ENCODE results near the gene CC2D2A. TPM values are rescaled to one million over a fixed set of nuclear protein-coding genes. Genes with fewer than 3 reads are reported as not detected.

The CC2D2A gene
- total and polyA plus RNA-seq, 10 of the 15 experiments (the other 5 are each of a cell fraction or from before 2014, with no cell fraction given): 0.04 to 1.1 (median 0.26) TPM

GRCh38 chr4:15585331-15585730, 115.6 kb downstream of the CC2D2A start (continued):
- no peak for TF ChIP-seq ZNF687 (IDR thresholded peaks at IDR 0.05)
- TF ChIP-seq RBBP5 (conservative IDR thresholded peaks at IDR 0.05): no peak
- no peak for TF ChIP-seq HDGF (IDR thresholded peaks at IDR 0.05)
- TF ChIP-seq, protein P1, sequence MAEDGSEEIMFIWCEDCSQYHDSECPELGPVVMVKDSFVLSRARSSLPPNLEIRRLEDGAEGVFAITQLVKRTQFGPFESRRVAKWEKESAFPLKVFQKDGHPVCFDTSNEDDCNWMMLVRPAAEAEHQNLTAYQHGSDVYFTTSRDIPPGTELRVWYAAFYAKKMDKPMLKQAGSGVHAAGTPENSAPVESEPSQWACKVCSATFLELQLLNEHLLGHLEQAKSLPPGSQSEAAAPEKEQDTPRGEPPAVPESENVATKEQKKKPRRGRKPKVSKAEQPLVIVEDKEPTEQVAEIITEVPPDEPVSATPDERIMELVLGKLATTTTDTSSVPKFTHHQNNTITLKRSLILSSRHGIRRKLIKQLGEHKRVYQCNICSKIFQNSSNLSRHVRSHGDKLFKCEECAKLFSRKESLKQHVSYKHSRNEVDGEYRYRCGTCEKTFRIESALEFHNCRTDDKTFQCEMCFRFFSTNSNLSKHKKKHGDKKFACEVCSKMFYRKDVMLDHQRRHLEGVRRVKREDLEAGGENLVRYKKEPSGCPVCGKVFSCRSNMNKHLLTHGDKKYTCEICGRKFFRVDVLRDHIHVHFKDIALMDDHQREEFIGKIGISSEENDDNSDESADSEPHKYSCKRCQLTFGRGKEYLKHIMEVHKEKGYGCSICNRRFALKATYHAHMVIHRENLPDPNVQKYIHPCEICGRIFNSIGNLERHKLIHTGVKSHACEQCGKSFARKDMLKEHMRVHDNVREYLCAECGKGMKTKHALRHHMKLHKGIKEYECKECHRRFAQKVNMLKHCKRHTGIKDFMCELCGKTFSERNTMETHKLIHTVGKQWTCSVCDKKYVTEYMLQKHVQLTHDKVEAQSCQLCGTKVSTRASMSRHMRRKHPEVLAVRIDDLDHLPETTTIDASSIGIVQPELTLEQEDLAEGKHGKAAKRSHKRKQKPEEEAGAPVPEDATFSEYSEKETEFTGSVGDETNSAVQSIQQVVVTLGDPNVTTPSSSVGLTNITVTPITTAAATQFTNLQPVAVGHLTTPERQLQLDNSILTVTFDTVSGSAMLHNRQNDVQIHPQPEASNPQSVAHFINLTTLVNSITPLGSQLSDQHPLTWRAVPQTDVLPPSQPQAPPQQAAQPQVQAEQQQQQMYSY (CRISPR knock-in tag; IDR thresholded peaks at IDR 0.05): no peak
- TF ChIP-seq ASH2L (IDR thresholded peaks at IDR 0.05; ENCODE audit: borderline replicate concordance, low read depth): no peak

GRCh38 chr4:15586066-15586465, 116.4 kb downstream of the CC2D2A start:
- FAIRE-seq (no peak), ATAC-seq (no peak), DNase-seq (ENCODE audit: low read depth, low spot score) (no peak)
- ChIA-PET RAD21 (ENCODE audit: unreplicated experiment) (no interaction called here), SMC1A (ENCODE audit: uncharacterized antibody, unreplicated experiment) (interaction anchor here (0.8 kb wide), 1 partner anchor 9 kb away, joined by 5 read pairs; no protein-coding TSS in a partner anchor), POLR2A (no interaction called here), CTCF (no interaction called here)
- H3K4me2 ChIP-seq (ENCODE audit: control insufficient read depth, insufficient read depth): no peak overlapping the region
- H3K4me1 ChIP-seq (ENCODE audit: control insufficient read depth, insufficient read depth, low read length): no peaks in the 10 kb centered on the region
- in situ Hi-C loops (cut with MboI): no loop called here
- H3K79me2 ChIP-seq (ENCODE audit: control insufficient read depth, insufficient read depth, low read length): no peaks in the 10 kb centered on the region
- BruUV-seq (replicated peaks): no TSS peak
- no peak overlapping the region for H3K4me3 ChIP-seq
- H3K9ac ChIP-seq (ENCODE audit: control insufficient read depth, insufficient read depth, low read length): no peak overlapping the region
- H3K36me3 ChIP-seq (ENCODE audit: control insufficient read depth in 2 of 2, insufficient read depth in 2 of 2, low read length in 1 of 2): no peaks in the 10 kb centered on the region
- 29% methylated on average over 1 of the region's 1 CpG for WGBS (ENCODE audit: insufficient coverage, insufficient replicate concordance, low lambda C conversion rate, missing lambda C conversion rate)
- no peaks in the 10 kb centered on the region for H4K20me1 ChIP-seq (ENCODE audit: control insufficient read depth, insufficient read depth)
- H2AFZ ChIP-seq (ENCODE audit: control insufficient read depth, low read depth, low read length): no peak overlapping the region
- no peaks in the 10 kb centered on the region for H3K9me3 ChIP-seq (replicated peaks; ENCODE audit: control insufficient read depth, insufficient read depth, low read length)
- H3K27ac ChIP-seq (ENCODE audit: control insufficient read depth, insufficient read depth): no peak overlapping the region
- intact Hi-C loops (cut with micrococcal nuclease; ENCODE audit: unreplicated experiment): no loop called here
- H3K27me3 ChIP-seq (replicated peaks in 1 of 2; ENCODE audit: control insufficient read depth in 2 of 2, insufficient read depth in 2 of 2, low read length in 1 of 2): no peaks in the 10 kb centered on the region
- TF ChIP-seq LARP7 (IDR thresholded peaks at IDR 0.05): no peak
- no peak for TF ChIP-seq SRF (IDR thresholded peaks at IDR 0.05; ENCODE audit: low read depth in 2 of 2, low read length in 2 of 2)
- no peak for TF ChIP-seq HDAC6 (IDR thresholded peaks at IDR 0.05; ENCODE audit: unreplicated experiment)
- TF ChIP-seq ZBED1 (IDR thresholded peaks at IDR 0.05; ENCODE audit: borderline replicate concordance): no peak
- TF ChIP-seq ZNF274 (IDR thresholded peaks at IDR 0.05; ENCODE audit: insufficient read depth, insufficient read length): no peak
- no peak for TF ChIP-seq HDAC2 (IDR thresholded peaks at IDR 0.05)
- no peak for TF ChIP-seq KLF5 (IDR thresholded peaks at IDR 0.05; ENCODE audit: partially characterized antibody)
- TF ChIP-seq TCF7 (IDR thresholded peaks at IDR 0.05; ENCODE audit: borderline replicate concordance): no peak
- TF ChIP-seq FOXM1 (IDR thresholded peaks at IDR 0.05; ENCODE audit: low read depth, low read length): no peak

Measured in GM12878 (cell line).